GM23338 (cell line): ENCODE results near the gene CAPG. TPM values are rescaled to one million over a fixed set of nuclear protein-coding genes. Genes with fewer than 3 reads are reported as not detected.
A peak's percentile ranks its signal among the peaks of the same experiment; 100 is the strongest.

Experiments
- ATAC-seq: fragments of 200-7000 bp; cut with Tn5 transposase; 3 replicates; pipeline ENCODE4 v1.9.1; 2020
- DNase-seq: peaks from one replicate; pipeline ENCODE4 v3.0.0-alpha.2; 2015; ENCODE audit warnings: low spot score
- H2AFZ ChIP-seq: fragments of 200-600 bp; sonication (generic); 2 replicates; pipeline ENCODE4 v1.8.0; 2016; ENCODE audit warnings: antibody characterized with exemption, mild to moderate bottlenecking, moderate library complexity
- H3F3A ChIP-seq: fragments of 200-600 bp; sonication (generic); replicated peaks from 2 replicates; pipeline ENCODE4 v1.8.0; 2017; ENCODE audit warnings: antibody characterized with exemption, mixed run types, low read depth
- H3K27ac ChIP-seq: fragments of 200-600 bp; sonication (generic); 2 replicates; pipeline ENCODE4 v1.6.1; 2016; ENCODE audit warnings: low read depth
- H3K27me3 ChIP-seq: fragments of 200-600 bp; sonication (generic); 2 replicates; pipeline ENCODE4 v1.8.0; 2016; ENCODE audit warnings: mild to moderate bottlenecking, mixed run types, moderate library complexity; ENCODE audit not compliant: insufficient read depth
- H3K36me3 ChIP-seq: fragments of 200-600 bp; sonication (generic); 2 replicates; pipeline ENCODE4 v1.8.0; 2016; ENCODE audit warnings: mild to moderate bottlenecking; ENCODE audit not compliant: insufficient read depth
- H3K4me1 ChIP-seq: fragments of 200-600 bp; sonication (generic); 2 replicates; pipeline ENCODE4 v1.8.0; 2016; ENCODE audit warnings: mild to moderate bottlenecking, moderate library complexity; ENCODE audit not compliant: insufficient read depth
- H3K4me2 ChIP-seq: fragments of 200-600 bp; sonication (generic); 2 replicates; pipeline ENCODE4 v1.7.1; 2017; ENCODE audit warnings: mixed run types
- H3K4me3 ChIP-seq: fragments of 200-600 bp; sonication (generic); 2 replicates; pipeline ENCODE4 v1.6.1; 2016; ENCODE audit warnings: mixed run types
- H3K79me2 ChIP-seq: fragments of 200-600 bp; sonication (generic); replicated peaks from 2 replicates; pipeline ENCODE4 v1.8.0; 2017; ENCODE audit warnings: mild to moderate bottlenecking; ENCODE audit not compliant: insufficient read depth
- H3K9me2 ChIP-seq: fragments of 200-600 bp; sonication (generic); 2 replicates; pipeline ENCODE4 v1.8.0; 2017; ENCODE audit not compliant: insufficient read depth
- H4K20me1 ChIP-seq: fragments of 200-600 bp; sonication (generic); replicated peaks from 2 replicates; pipeline ENCODE4 v1.8.0; 2017; ENCODE audit warnings: mild to moderate bottlenecking; ENCODE audit not compliant: insufficient read depth
- H3K27ac Mint-ChIP-seq: 2 replicates; pipeline ENCODE4 v1.8.0; 2020; ENCODE audit warnings: inconsistent platforms, mild to moderate bottlenecking, moderate library complexity, mixed read lengths
- H3K27me3 Mint-ChIP-seq: 3 replicates; pipeline ENCODE4 v1.8.0; 2022; ENCODE audit warnings: low read depth, mild to moderate bottlenecking, moderate library complexity, mixed read lengths, inconsistent platforms; ENCODE audit not compliant: insufficient read depth, poor library complexity
- H3K36me3 Mint-ChIP-seq: 3 replicates; pipeline ENCODE4 v1.8.0; 2021; ENCODE audit warnings: low read depth, mild to moderate bottlenecking, inconsistent platforms, moderate library complexity, mixed read lengths
- H3K4me1 Mint-ChIP-seq: 3 replicates; pipeline ENCODE4 v1.8.0; 2020; ENCODE audit warnings: mild to moderate bottlenecking, inconsistent platforms, mixed read lengths
- H3K4me3 Mint-ChIP-seq: 3 replicates; pipeline ENCODE4 v1.8.0; 2021; ENCODE audit warnings: moderate library complexity, mild to moderate bottlenecking, inconsistent platforms, mixed read lengths
- H3K9me3 Mint-ChIP-seq: 3 replicates; pipeline ENCODE4 v1.8.0; 2020; ENCODE audit warnings: moderate library complexity, mild to moderate bottlenecking, inconsistent platforms, mixed read lengths
- CREB1 ChIP-seq: fragments of 250-450 bp; sonication (Bioruptor Pico); IDR thresholded peaks from 2 replicates; pipeline ENCODE4 v1.5.0; 2020; ENCODE audit warnings: low read depth, mild to moderate bottlenecking, moderate library complexity
- CTCF ChIP-seq, 2 experiments: fragments of 200-600 bp in 1 of 2; sonication (generic) in 1 of 2; conservative IDR thresholded peaks; 2 replicates each; pipeline versions ENCODE4 v1.5.1 to v1.6.1; 2016 to 2017; ENCODE audit warnings: antibody characterized with exemption in 2 of 2, low read depth in 2 of 2, mild to moderate bottlenecking in 2 of 2, moderate library complexity in 1 of 2
- ETS1 ChIP-seq: IDR thresholded peaks from 2 replicates; pipeline ENCODE4 v1.6.1; 2016; ENCODE audit warnings: antibody characterized with exemption
- EZH2 ChIP-seq: fragments of 200-600 bp; sonication (generic); IDR thresholded peaks from one replicate; pipeline ENCODE4 v1.8.0; 2017; ENCODE audit warnings: antibody characterized with exemption, mild to moderate bottlenecking, low read depth; ENCODE audit not compliant: unreplicated experiment
- EZH2phosphoT487 ChIP-seq: fragments of 200-600 bp; sonication (generic); IDR thresholded peaks from one replicate; pipeline ENCODE4 v1.8.1; 2018; ENCODE audit warnings: antibody characterized with exemption; ENCODE audit not compliant: unreplicated experiment
- JUNB ChIP-seq: IDR thresholded peaks from one replicate; pipeline ENCODE4 v1.6.1; 2016; ENCODE audit warnings: antibody characterized with exemption; ENCODE audit not compliant: unreplicated experiment
- POLR2AphosphoS5 ChIP-seq: IDR thresholded peaks from 2 replicates; pipeline ENCODE4 v1.6.1; 2016; ENCODE audit warnings: antibody characterized with exemption, low read depth
- ZNF114 ChIP-seq: fragments of 250-450 bp; sonication (Bioruptor Pico); IDR thresholded peaks from 2 replicates; pipeline ENCODE4 v1.5.0; 2020; ENCODE audit warnings: mild to moderate bottlenecking, moderate library complexity
- ZNF331 ChIP-seq: fragments of 250-450 bp; sonication (Bioruptor Pico); IDR thresholded peaks from 2 replicates; pipeline ENCODE4 v1.5.0; 2020; ENCODE audit warnings: low read depth, mild to moderate bottlenecking, moderate library complexity
- polyA plus RNA-seq: library from polyadenylated mRNA; unstranded; fragments of >200 nt; fragmentation: Nextera tagmentation; extraction: Ambion mirVana; gene quantifications from 2 replicates; pipeline ENCODE4 v1.2.1, GENCODE V29; 2016
- total RNA-seq: library from RNA; depleted of rRNA; stranded (reverse); fragments of >200 nt; shearing (Covaris generic); gene quantifications from 2 replicates; pipeline ENCODE4 v1.2.3, GENCODE V29; 2014

The CAPG gene
- total and polyA plus RNA-seq, 2 experiments from 2014 or later: 88.7 to 104 TPM

DNA sequence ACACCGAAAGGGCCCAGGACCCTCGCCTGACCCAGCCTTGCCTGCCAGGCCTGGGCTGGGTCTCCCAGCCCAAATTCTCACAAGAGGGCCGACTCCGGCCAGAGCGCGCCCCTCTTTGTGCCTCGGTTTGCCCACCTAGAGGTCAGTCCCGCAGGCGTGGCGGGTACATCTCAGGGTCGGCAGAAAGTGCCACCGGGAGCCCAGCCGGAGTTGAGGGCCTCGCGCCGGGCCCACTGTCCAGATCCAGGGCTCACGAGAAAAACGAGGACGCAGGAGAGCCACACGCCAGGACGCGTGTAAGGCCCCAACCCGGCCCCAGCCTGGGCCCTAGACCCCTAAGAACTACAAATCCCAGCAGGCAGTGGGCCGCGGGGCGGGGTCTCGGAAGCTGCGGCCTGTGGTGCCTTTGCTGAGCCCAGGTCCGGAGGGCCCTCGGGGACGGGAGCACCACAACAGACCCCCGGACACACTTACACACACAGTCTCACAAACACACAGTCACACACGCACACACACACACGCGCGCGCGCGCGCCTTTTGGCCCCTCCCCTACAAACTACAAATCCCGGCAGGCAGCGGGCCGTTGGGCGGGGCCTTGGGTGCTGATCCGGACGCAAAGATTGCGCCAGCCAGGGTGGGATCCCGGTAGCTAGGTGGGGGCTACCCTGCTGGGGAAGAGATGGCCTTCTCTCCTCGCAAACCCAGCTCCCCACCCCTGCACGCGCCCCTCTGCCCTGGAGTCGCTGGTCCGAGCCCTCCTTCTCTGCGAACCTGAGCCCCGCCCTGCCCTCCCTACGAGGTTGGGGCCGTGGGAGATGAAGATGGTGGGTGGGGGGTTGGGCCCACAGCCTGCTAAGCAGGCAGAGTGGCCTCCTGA lies 8.2 kb upstream of the CAPG start, which contains the start of gene SH2D6:
Gene SH2D6, plus strand, starts transcription at position 583 of the 877 bp plus-strand sequence. CDS start 10,752 bp downstream, outside the sequence.
- peak; percentile 74 for ATAC-seq
- H3K4me3 ChIP-seq: peak within 1 kb of the TSS; percentile 93
- DNase-seq: peak; percentile 94

GRCh38 chr2:85415980-85416650 lies 5.9 kb upstream of the CAPG start:
- no peaks in the 10 kb centered on the region for H3K9me3 Mint-ChIP-seq
- Histone ChIP-seq H3K27me3 (no peaks in the 10 kb centered on the region), H4K20me1 (no peaks in the 10 kb centered on the region), H3K27ac (no peak overlapping the region), H2AFZ (no peak overlapping the region), H3K4me3 (no peak overlapping the region), H3K79me2 (peaks cover 4% of the 10 kb centered on the region; the same call in 1 of the 2 replicates), H3K9me2 (no peaks in the 10 kb centered on the region), H3K36me3 (no peaks in the 10 kb centered on the region), H3K4me1 (peaks cover 33% of the 10 kb centered on the region), H3F3A (peaks cover 19% of the 10 kb centered on the region), H3K4me2 (no peak overlapping the region)
- DNase-seq (no peak), ATAC-seq (no peak)
- H3K4me1 Mint-ChIP-seq: peaks cover 30% of the 10 kb centered on the region
- H3K36me3 Mint-ChIP-seq: no peaks in the 10 kb centered on the region; the same call in 2 of the 3 replicates
- H3K27me3 Mint-ChIP-seq: peaks cover 28% of the 10 kb centered on the region
- H3K4me3 Mint-ChIP-seq: no peak overlapping the region
- no peak overlapping the region for H3K27ac Mint-ChIP-seq
- TF ChIP-seq CTCF (conservative IDR thresholded peaks at IDR 0.05; ENCODE audit: low read depth in 2 of 2) (no peak), ZNF331 (CRISPR knock-in tag) (no peak), ETS1 (no peak), JUNB (no peak), EZH2 (no peak), ZNF114 (CRISPR knock-in tag) (no peak)

More for the DNA sequence above, 8.2 kb upstream of the CAPG start, which contains the start of gene SH2D6:
- Histone ChIP-seq H3F3A (peaks cover 13% of the 10 kb centered on the region; the same call in 1 of the 2 replicates), H3K9me2 (no peaks in the 10 kb centered on the region), H3K36me3 (no peaks in the 10 kb centered on the region), H3K79me2 (peaks cover 4% of the 10 kb centered on the region; the same call in 1 of the 2 replicates), H2AFZ (peak within 1 kb of the TSS; percentile 98; the same call in 1 of the 2 replicates), H3K4me1 (peaks cover 29% of the 10 kb centered on the region), H3K4me2 (peak within 1 kb of the TSS; percentile 94), H4K20me1 (no peaks in the 10 kb centered on the region), H3K27me3 (no peaks in the 10 kb centered on the region), H3K27ac (peak within 1 kb of the TSS; percentile 94)
- Mint-ChIP-seq H3K36me3 (no peaks in the 10 kb centered on the region; the same call in 2 of the 3 replicates), H3K9me3 (no peaks in the 10 kb centered on the region), H3K27me3 (peaks cover 30% of the 10 kb centered on the region), H3K4me3 (peak within 1 kb of the TSS; percentile 83), H3K4me1 (peaks cover 29% of the 10 kb centered on the region), H3K27ac (peak within 1 kb of the TSS; percentile 96)
- peak; percentile 93 for TF ChIP-seq ETS1
- 0 out of 2 replicates have a peak, but pooled peaks have one; percentile 66 for TF ChIP-seq POLR2AphosphoS5
- TF ChIP-seq CREB1: peak; percentile 48; the same call in 1 of the 2 replicates
- TF ChIP-seq EZH2phosphoT487: no peak
- TF ChIP-seq ZNF114 (CRISPR knock-in tag): no peak
